Lower leg skin (tissue), 3 donors: ENCODE results near the gene CRYGC.

Experiments used
- CTCF ChIP-seq, 3 donors: fragments of 450-650 bp; IDR thresholded peaks; one replicate each; pipeline ENCODE4 v1.5.1; 2016; ENCODE audit warnings: antibody characterized with exemption in 3 of 3, mild to moderate bottlenecking in 3 of 3, moderate library complexity in 2 of 3
- POLR2A ChIP-seq, 2 donors: fragments of 450-650 bp; IDR thresholded peaks; one replicate each; pipeline ENCODE4 v1.6.1; 2016 to 2017; ENCODE audit warnings: antibody characterized with exemption in 2 of 2, mild to moderate bottlenecking in 1 of 2, moderate library complexity in 1 of 2

GRCh38 chr2:208174144-208174543 lies 44.5 kb upstream of the CRYGC start:
- TF ChIP-seq CTCF (IDR thresholded peaks at IDR 0.05): no peak
- no peak for TF ChIP-seq POLR2A (IDR thresholded peaks at IDR 0.05)
